SK-N-SH treated with all-trans-retinoic acid at 6 μM for 48 hours (cell line): ENCODE measurements around the gene MXD4.

ENCODE experiments used
- BACH2 ChIP-seq: fragments of 250-450 bp; sonication (Bioruptor Pico); IDR thresholded peaks from 2 replicates; pipeline ENCODE4 v1.9.0; 2021; ENCODE audit warnings: mild to moderate bottlenecking, borderline replicate concordance
- CSDC2 ChIP-seq: fragments of 250-450 bp; sonication (Bioruptor Pico); IDR thresholded peaks from 2 replicates; pipeline ENCODE4 v1.5.0; 2020; ENCODE audit warnings: mild to moderate bottlenecking, moderate library complexity
- OSR1 ChIP-seq: fragments of 250-450 bp; sonication (Bioruptor Pico); IDR thresholded peaks from 2 replicates; pipeline ENCODE4 v1.8.0; 2022; ENCODE audit warnings: moderate library complexity, mild to moderate bottlenecking, inconsistent platforms
- RARB ChIP-seq: fragments of 250-450 bp; sonication (Bioruptor Pico); IDR thresholded peaks from 2 replicates; pipeline ENCODE4 v1.8.0; 2021; ENCODE audit warnings: mild to moderate bottlenecking, moderate library complexity
- ZFP3 ChIP-seq: fragments of 250-450 bp; sonication (Bioruptor Pico); IDR thresholded peaks from 2 replicates; pipeline ENCODE4 v1.5.0; 2020; ENCODE audit warnings: mild to moderate bottlenecking, moderate library complexity
- ZFP30 ChIP-seq: fragments of 450-650 bp; formaldehyde crosslinking; IDR thresholded peaks from 2 replicates; pipeline ENCODE4 v1.5.0; 2022; ENCODE audit warnings: mild to moderate bottlenecking, moderate library complexity
- ZNF70 ChIP-seq: fragments of 450-650 bp; formaldehyde crosslinking; IDR thresholded peaks from 2 replicates; pipeline ENCODE4 v1.5.0; 2020; ENCODE audit warnings: mild to moderate bottlenecking, moderate library complexity
- TF ChIP-seq, protein P1 (sequence below): fragments of 250-450 bp; sonication (Bioruptor Pico); IDR thresholded peaks from 2 replicates; pipeline ENCODE4 v1.5.1; 2020; ENCODE audit warnings: low read depth, mild to moderate bottlenecking, moderate library complexity
- TF ChIP-seq, protein P2 (sequence below): fragments of 250-450 bp; sonication (Bioruptor Pico); IDR thresholded peaks from 2 replicates; pipeline ENCODE4 v1.5.0; 2020; ENCODE audit warnings: mild to moderate bottlenecking, moderate library complexity

DNA sequence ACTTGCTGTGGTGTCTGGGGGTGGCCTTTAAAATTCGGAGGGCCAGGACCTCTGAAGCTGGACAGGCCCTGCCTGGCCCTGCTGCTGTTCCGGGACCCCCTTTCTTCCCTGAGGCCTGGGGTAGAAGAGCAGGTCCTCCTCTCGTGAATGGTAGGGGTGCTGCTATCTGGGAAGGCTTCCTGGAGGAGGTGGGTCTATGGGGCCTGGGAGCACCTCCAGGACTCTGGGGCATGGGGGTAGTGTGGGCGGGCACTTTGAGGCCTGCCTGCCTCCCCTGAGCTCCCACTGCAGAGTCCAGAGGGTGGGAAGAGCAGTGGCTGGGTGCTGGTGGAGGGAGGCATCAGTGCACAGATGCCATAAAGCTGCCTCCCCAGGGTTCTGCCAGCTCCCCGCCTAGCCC is 4.9 kb upstream of the MXD4 start:
- TF ChIP-seq RARB: no peak
- no peak for TF ChIP-seq ZFP3
- TF ChIP-seq ZNF70 (CRISPR knock-in tag): no peak
- TF ChIP-seq ZFP30 (CRISPR knock-in tag): no peak
- no peak for TF ChIP-seq CSDC2
- TF ChIP-seq, protein P1, sequence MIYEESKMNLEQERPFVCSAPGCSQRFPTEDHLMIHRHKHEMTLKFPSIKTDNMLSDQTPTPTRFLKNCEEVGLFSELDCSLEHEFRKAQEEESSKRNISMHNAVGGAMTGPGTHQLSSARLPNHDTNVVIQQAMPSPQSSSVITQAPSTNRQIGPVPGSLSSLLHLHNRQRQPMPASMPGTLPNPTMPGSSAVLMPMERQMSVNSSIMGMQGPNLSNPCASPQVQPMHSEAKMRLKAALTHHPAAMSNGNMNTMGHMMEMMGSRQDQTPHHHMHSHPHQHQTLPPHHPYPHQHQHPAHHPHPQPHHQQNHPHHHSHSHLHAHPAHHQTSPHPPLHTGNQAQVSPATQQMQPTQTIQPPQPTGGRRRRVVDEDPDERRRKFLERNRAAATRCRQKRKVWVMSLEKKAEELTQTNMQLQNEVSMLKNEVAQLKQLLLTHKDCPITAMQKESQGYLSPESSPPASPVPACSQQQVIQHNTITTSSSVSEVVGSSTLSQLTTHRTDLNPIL (CRISPR knock-in tag): no peak
- TF ChIP-seq OSR1 (CRISPR knock-in tag): no peak
- TF ChIP-seq BACH2 (CRISPR knock-in tag): no peak
- TF ChIP-seq, protein P2, sequence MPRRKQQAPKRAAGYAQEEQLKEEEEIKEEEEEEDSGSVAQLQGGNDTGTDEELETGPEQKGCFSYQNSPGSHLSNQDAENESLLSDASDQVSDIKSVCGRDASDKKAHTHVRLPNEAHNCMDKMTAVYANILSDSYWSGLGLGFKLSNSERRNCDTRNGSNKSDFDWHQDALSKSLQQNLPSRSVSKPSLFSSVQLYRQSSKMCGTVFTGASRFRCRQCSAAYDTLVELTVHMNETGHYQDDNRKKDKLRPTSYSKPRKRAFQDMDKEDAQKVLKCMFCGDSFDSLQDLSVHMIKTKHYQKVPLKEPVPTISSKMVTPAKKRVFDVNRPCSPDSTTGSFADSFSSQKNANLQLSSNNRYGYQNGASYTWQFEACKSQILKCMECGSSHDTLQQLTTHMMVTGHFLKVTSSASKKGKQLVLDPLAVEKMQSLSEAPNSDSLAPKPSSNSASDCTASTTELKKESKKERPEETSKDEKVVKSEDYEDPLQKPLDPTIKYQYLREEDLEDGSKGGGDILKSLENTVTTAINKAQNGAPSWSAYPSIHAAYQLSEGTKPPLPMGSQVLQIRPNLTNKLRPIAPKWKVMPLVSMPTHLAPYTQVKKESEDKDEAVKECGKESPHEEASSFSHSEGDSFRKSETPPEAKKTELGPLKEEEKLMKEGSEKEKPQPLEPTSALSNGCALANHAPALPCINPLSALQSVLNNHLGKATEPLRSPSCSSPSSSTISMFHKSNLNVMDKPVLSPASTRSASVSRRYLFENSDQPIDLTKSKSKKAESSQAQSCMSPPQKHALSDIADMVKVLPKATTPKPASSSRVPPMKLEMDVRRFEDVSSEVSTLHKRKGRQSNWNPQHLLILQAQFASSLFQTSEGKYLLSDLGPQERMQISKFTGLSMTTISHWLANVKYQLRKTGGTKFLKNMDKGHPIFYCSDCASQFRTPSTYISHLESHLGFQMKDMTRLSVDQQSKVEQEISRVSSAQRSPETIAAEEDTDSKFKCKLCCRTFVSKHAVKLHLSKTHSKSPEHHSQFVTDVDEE: no peak
